ENCODE results near the gene VILL.

Gene VILL

GRCh38 chr3:38027466-38028465, 37.2 kb downstream of the VILL start:
- TF ChIP-seq RAD21 (IDR thresholded peaks at IDR 0.05; ENCODE audit: low read depth) (no peak), USF1 (IDR thresholded peaks at IDR 0.05) (no peak), TEAD4 (IDR thresholded peaks at IDR 0.05) (no peak), EGR1 (IDR thresholded peaks at IDR 0.05) (no peak), CEBPB (IDR thresholded peaks at IDR 0.05) (no peak), MAX (IDR thresholded peaks at IDR 0.05) (no peak), TCF12 (IDR thresholded peaks at IDR 0.05; ENCODE audit: low read depth) (no peak), FOXM1 (IDR thresholded peaks at IDR 0.05; ENCODE audit: borderline replicate concordance, low read depth) (no peak), EP300 (IDR thresholded peaks at IDR 0.05; ENCODE audit: borderline replicate concordance) (no peak), TAF1 (IDR thresholded peaks at IDR 0.05; ENCODE audit: low read depth) (no peak), YY1 (IDR thresholded peaks at IDR 0.05; ENCODE audit: low read depth) (no peak), REST (IDR thresholded peaks at IDR 0.05; ENCODE audit: low read depth) (no peak), ZBTB7A (IDR thresholded peaks at IDR 0.05; ENCODE audit: low read depth) (no peak), CREB1 (IDR thresholded peaks at IDR 0.05; ENCODE audit: low read depth) (no peak), NFIC (IDR thresholded peaks at IDR 0.05) (no peak)

GRCh38 chr3:38028621-38029361, 38.2 kb downstream of the VILL start:
- TF ChIP-seq USF1 (IDR thresholded peaks at IDR 0.05) (no peak), TEAD4 (IDR thresholded peaks at IDR 0.05) (no peak), MAX (IDR thresholded peaks at IDR 0.05) (no peak), TAF1 (IDR thresholded peaks at IDR 0.05; ENCODE audit: low read depth) (no peak), CEBPB (IDR thresholded peaks at IDR 0.05) (no peak), ZBTB7A (IDR thresholded peaks at IDR 0.05; ENCODE audit: low read depth) (no peak)

- TF ChIP-seq YY1 (IDR thresholded peaks at IDR 0.05; ENCODE audit: low read depth) = 0 out of 2 replicates have a peak, but pooled peaks have one; percentile 21
- TF ChIP-seq NFIC (IDR thresholded peaks at IDR 0.05) = no peak
- TF ChIP-seq USF1 (IDR thresholded peaks at IDR 0.05) = no peak
- TF ChIP-seq TAF1 (IDR thresholded peaks at IDR 0.05; ENCODE audit: low read depth) = peak; percentile 57; the same call in 1 of the 2 replicates
- 0 out of 2 replicates have a peak, but pooled peaks have one; percentile 10 for TF ChIP-seq MAX (IDR thresholded peaks at IDR 0.05)
- TF ChIP-seq EGR1 (IDR thresholded peaks at IDR 0.05) = 0 out of 2 replicates have a peak, but pooled peaks have one; percentile 60
- TF ChIP-seq TEAD4 (IDR thresholded peaks at IDR 0.05) = peak; percentile 25; the same call in 1 of the 2 replicates
These were observed 39.0 kb downstream of the VILL start, which contains the start of gene PLCD1 for GRCh38 chr3:38029400-38030125. PLCD1 (minus strand) TSS chr3:38029642; CDS start chr3:38029539, 103 bp downstream.

GRCh38 chr3:38030126-38031021, 39.8 kb downstream of the VILL start:
- TF ChIP-seq TEAD4 (IDR thresholded peaks at IDR 0.05) = no peak
- TF ChIP-seq ZBTB7A (IDR thresholded peaks at IDR 0.05; ENCODE audit: low read depth) = peak; percentile 6; the same call in 1 of the 2 replicates
